Measurements from ENCODE around the gene AMMECR1.

DNA sequence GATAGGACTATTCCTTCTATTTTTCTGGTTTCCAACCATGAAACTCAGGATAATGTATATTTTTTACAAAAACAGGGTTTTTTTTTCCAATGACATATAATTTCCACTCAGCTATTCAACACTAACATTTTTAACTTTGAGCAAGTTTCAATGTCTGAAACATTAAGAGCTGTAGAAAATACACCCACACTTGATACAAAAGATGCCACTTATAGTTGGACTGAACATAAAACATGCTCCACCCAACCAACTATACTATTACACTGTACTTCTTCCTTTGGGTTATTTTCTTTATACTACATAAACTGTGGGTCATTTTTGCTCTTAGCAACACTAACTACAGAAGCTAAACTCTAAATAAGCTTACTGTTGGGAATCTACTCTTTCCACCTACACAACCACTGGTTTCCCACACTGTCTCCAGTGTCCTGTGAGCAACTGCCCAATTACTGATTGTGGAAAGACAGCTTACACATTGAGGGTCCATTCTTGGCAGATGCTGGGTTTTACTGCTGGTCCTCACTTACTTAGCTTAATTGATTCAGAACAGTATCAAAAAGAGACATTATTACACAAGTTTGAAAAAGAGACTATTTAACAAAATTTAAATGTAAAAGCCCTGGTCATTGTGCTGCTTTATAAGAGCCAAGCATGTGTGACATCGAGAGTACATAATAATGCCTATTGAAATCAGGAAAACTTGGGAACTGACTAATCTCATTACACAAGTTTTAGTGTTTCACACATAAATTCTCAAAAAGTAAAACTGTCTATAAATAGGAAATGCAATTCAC, 6.3 kb downstream of the AMMECR1 start:
- TF ChIP-seq POLR2AphosphoS5 (IDR thresholded peaks at IDR 0.05) (no peak), SMC3 (conservative IDR thresholded peaks at IDR 0.05; ENCODE audit: poor library complexity) (no peak), TAF1 (IDR thresholded peaks at IDR 0.05; ENCODE audit: low read depth) (no peak)

Data from neural cell (in vitro differentiated cells).